Astrocyte (in vitro differentiated cells and primary cell): ENCODE results near the gene DCHS1.

Experiments
- EZH2 ChIP-seq: IDR thresholded peaks from 2 replicates; pipeline ENCODE4 v1.6.1; 2012; ENCODE audit warnings: mild to moderate bottlenecking, low read length, inconsistent platforms; ENCODE audit not compliant: insufficient read depth
- TF ChIP-seq, protein P1 (sequence below): IDR thresholded peaks from 2 replicates; pipeline ENCODE4 v1.5.1; 2011; ENCODE audit warnings: low read depth, mild to moderate bottlenecking, inconsistent platforms, low read length, moderate library complexity; ENCODE audit not compliant: insufficient read depth

DNA sequence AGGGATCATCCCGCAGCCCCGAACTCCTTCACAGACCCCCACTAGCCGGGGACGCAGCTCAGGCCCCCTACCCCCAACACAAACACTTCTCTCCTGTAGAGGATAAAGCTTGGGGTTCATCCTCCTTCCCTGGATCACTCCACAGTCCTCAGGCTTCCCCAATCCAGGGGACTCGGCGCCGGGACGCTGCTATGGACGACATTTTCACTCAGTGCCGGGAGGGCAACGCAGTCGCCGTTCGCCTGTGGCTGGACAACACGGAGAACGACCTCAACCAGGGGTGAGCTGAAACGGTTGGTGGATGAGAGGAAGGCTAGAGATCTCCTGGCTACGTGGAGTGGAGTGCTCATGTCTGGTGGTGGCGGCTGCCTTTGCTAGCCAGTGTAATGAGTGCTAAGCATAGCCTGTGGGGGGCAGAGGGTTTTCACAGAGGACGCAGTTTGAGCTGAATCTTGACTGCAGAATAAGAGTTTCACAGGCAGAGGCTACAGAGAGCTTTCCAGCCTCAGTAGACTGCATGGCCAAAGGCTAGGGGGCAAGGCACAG is 51.5 kb downstream of the DCHS1 start:
- TF ChIP-seq, protein P1, sequence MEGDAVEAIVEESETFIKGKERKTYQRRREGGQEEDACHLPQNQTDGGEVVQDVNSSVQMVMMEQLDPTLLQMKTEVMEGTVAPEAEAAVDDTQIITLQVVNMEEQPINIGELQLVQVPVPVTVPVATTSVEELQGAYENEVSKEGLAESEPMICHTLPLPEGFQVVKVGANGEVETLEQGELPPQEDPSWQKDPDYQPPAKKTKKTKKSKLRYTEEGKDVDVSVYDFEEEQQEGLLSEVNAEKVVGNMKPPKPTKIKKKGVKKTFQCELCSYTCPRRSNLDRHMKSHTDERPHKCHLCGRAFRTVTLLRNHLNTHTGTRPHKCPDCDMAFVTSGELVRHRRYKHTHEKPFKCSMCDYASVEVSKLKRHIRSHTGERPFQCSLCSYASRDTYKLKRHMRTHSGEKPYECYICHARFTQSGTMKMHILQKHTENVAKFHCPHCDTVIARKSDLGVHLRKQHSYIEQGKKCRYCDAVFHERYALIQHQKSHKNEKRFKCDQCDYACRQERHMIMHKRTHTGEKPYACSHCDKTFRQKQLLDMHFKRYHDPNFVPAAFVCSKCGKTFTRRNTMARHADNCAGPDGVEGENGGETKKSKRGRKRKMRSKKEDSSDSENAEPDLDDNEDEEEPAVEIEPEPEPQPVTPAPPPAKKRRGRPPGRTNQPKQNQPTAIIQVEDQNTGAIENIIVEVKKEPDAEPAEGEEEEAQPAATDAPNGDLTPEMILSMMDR = no peak
- TF ChIP-seq EZH2 = no peak
